NCI-H345 treated with DMSO at 0.1 percent for 48 hours (cell line): Measurements from ENCODE around the gene CARD14.

Experiments
- DNase-seq: peaks from one replicate; lab custom pipeline; 2025; ENCODE audit not compliant: unreplicated experiment; lab: John Stamatoyannopoulos, UW

CARD14 gene

GRCh38 chr17:80209765-80210164 lies 39.9 kb downstream of the CARD14 start:
- no peak for DNase-seq

DNA sequence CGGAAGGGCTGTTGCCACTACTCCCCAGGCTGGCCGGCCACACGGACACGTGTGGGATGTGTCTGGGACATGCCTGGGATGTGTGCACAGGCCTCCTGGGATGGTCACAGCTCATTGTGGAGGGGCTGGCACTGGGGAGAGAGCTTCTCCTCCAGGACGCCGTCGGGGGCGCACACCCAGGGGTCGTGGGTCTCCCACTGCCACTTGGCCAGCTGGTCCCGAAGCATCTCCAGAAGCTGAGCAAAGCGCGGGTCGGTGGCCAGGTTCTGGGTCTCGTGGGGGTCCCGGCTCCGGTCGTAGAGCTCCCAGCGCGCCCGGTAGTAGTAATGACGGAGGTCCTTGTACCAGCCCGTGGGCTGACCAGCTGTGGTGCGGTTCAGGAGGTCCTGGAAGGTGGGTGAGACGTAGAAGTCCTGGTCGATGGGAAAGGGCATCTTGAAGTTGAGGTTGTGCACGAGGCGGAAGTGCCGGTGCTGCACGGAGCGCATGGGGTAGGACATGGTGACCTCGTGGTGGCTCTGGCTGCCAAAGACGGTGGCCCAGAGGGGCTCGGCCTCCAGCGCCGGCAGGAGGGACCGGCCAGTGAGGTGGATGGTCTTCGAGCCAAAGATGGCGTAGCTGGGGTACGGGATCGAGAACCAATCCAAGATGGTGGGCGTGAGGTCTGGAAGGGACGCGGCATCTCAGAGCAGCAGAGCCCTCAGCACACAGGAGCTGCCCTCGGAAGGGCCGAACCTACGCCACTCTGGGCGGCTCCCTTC lies 40.7 kb downstream of the CARD14 start:
- DNase-seq: no peak

DNA sequence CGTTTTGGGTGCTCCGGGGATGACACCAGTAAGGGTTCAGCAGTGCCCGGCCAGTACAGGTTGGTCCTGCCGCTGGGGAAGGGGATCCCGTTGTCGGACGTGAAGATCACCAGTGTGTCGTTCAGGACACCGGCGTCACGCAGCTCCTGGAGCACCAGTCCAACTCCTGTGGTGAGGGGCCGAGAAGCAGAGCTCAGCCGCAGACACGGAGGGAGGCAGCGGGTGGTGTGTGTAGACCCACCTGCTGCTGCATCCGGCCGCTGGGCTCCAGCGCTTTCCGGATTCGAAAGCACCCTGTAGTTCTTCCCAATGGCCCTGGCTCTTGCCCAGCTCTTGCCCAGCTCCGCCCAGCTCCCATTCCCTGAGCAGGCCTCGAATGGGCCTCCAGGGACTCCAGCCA lies 42.3 kb downstream of the CARD14 start:
- DNase-seq: no peak

DNA sequence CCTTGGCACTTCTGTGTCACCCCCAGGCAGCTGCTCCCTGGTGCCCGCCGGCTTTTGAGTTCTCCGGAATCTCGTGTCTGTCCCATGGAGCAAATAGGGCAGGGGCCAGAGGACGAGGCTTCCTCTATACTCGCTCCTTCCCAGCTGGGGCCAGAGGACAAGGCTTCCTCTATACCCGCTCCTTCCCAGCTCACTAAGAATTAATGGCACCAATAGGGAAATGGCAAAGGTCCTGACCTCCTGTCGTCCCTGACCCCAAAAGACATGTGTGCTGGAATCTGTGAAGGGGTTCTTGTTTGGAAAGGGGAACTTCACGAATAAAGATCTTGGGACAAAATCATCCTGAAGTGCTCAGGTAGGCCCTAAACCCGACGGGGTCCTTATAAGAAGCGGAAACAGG lies 42.7 kb downstream of the CARD14 start:
- no peak for DNase-seq

DNA sequence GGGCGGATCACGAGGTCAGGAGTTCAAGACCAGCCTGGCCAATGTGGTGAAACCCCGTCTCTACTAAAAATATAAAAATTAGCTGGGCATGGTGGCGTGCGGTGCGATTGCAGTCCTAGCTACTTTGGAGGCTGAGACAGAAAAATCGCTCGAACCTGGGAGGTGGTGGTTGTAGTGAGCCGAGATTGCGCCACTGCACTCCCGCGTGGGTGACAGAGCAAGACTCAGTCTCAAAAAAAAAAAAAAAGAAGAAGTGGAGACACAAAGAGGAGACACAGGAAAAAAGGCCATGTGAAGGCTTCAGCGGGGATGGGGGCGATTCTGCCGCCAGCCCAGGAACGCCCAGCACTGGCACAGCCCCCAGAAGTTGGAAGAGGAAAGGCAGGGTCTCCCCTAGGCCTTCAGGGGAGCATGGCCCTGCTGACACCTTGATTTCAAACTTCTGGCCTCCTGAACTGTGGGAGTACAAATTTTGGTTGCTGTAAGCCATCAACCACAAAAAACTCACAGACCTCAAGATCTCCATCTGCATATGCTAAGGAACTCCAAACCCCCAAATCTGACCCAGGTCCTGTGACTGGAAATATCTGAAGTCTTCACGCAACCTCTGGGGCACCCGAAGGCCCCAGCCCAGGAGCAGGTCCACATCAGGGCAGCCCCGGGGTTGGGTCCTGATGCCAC lies 43.3 kb downstream of the CARD14 start:
- no peak for DNase-seq

GRCh38 chr17:80213643-80213975 lies 43.8 kb downstream of the CARD14 start:
- no peak for DNase-seq

- no peak for DNase-seq
Measured at GRCh38 chr17:80214012-80214877, 44.4 kb downstream of the CARD14 start.

GRCh38 chr17:80214878-80215210 lies 45.0 kb downstream of the CARD14 start:
- DNase-seq: no peak

- no peak for DNase-seq
Measured at GRCh38 chr17:80216473-80217456, 46.9 kb downstream of the CARD14 start.

DNA sequence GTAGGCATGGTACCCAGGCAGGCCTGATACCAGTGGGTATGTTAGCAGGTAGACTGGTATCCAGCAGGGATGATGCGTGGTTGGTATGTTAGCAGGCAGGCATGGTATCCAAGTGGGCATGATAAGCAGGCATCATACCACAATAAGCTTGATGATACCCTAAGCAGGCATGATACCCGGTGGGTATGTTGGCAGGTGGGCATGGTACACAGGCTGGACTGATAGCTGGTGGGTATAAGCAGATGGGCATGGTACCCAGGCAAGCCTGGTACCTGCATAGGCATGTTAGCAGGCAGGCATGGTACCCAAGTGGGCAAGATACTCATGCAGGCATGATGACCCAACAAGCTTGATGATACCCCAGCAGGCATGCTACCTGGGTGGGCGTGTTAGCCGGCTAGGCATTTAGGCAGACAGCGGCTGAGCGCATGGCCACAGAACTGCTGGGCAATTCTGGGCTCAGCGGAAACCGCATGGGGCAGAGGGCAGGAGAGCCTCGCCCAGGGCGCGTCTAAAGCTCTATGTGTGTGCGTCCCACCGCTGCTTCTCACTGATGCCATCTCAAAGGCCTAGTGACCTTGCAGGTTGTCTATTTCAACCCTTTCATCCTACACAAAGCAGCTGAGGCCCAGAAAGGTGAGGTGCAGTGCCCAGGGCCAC lies 48.0 kb downstream of the CARD14 start:
- no peak for DNase-seq

GRCh38 chr17:80218391-80218790 lies 48.6 kb downstream of the CARD14 start:
- no peak for DNase-seq

- peak; percentile 45 for DNase-seq
Measured at GRCh38 chr17:80219013-80219762, 49.4 kb downstream of the CARD14 start.

GRCh38 chr17:80219763-80220053 lies 49.9 kb downstream of the CARD14 start:
- DNase-seq: no peak

- DNase-seq: peak; percentile 46
Measured at GRCh38 chr17:80220054-80220735, 50.4 kb downstream of the CARD14 start, which contains the start of the genes SGSH and SLC26A11. TSS of gene SGSH (minus strand) at chr17:80220333. CDS start at chr17:80220313, 20 bp downstream. TSS of gene SLC26A11 (plus strand) at chr17:80220427. CDS start at chr17:80221561, 1,134 bp downstream.

GRCh38 chr17:80220736-80221215 lies 50.9 kb downstream of the CARD14 start:
- DNase-seq: peak; percentile 42

DNA sequence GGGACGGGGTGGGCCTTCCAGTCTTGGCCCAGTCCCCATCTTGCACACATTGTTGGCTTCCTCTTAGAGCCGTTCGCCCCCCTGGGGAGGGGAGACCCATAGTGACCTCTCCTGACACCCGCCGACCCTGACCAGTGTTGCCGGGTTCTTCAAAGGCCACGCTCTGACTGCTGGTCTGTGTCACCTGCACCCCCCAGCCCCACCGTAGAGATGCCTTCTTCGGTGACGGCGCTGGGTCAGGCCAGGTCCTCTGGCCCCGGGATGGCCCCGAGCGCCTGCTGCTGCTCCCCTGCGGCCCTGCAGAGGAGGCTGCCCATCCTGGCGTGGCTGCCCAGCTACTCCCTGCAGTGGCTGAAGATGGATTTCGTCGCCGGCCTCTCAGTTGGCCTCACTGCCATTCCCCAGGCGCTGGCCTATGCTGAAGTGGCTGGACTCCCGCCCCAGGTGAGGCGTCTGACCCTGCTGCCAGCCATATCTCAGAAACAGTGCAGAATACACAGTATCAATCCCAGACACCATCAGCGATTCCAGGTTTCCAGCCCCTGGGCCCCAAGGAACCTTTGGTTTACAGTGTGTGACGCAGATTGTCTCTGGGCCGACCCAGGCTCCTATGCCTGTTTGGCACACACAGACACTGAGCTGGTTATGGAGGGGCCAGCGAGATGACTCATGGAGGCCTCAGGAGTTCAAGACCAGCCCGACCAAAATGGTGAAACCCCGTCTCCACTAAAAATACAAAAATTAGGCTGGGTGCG lies 51.7 kb downstream of the CARD14 start:
- DNase-seq: no peak

GRCh38 chr17:80222376-80223141 lies 52.7 kb downstream of the CARD14 start:
- no peak for DNase-seq
